ENCODE data around the gene SLC25A39.
"Not testable (repeated sequence)": the region's sequence is repeated elsewhere in the genome, so short reads cannot be mapped to it uniquely, and the experiment has no call there.

The SLC25A39 gene

GRCh38 chr17:44338702-44339101 lies 14.1 kb upstream of the SLC25A39 start:
- DNase-seq (ENCODE audit: low read depth in 2 of 2) = no peak
- TF ChIP-seq, protein P1, sequence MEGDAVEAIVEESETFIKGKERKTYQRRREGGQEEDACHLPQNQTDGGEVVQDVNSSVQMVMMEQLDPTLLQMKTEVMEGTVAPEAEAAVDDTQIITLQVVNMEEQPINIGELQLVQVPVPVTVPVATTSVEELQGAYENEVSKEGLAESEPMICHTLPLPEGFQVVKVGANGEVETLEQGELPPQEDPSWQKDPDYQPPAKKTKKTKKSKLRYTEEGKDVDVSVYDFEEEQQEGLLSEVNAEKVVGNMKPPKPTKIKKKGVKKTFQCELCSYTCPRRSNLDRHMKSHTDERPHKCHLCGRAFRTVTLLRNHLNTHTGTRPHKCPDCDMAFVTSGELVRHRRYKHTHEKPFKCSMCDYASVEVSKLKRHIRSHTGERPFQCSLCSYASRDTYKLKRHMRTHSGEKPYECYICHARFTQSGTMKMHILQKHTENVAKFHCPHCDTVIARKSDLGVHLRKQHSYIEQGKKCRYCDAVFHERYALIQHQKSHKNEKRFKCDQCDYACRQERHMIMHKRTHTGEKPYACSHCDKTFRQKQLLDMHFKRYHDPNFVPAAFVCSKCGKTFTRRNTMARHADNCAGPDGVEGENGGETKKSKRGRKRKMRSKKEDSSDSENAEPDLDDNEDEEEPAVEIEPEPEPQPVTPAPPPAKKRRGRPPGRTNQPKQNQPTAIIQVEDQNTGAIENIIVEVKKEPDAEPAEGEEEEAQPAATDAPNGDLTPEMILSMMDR (IDR thresholded peaks at IDR 0.05; ENCODE audit: low read depth, low read length) = no peak
- H3K4me3 ChIP-seq (replicated peaks in 1 of 2; ENCODE audit: low read depth in 2 of 2, low read length in 2 of 2) = no peak overlapping the region

GRCh38 chr17:44335968-44336367 lies 11.3 kb upstream of the SLC25A39 start:
- TF ChIP-seq, protein P1 (IDR thresholded peaks at IDR 0.05; ENCODE audit: low read depth, low read length) = no peak
- no peak overlapping the region for H3K4me3 ChIP-seq (replicated peaks in 1 of 2; ENCODE audit: low read depth in 2 of 2, low read length in 2 of 2)
- DNase-seq (ENCODE audit: low read depth in 2 of 2) = no peak

GRCh38 chr17:44335564-44335963 lies 10.9 kb upstream of the SLC25A39 start:
- no peak overlapping the region for H3K4me3 ChIP-seq (replicated peaks in 1 of 2; ENCODE audit: low read depth in 2 of 2, low read length in 2 of 2)
- DNase-seq (ENCODE audit: low read depth in 2 of 2) = no peak
- TF ChIP-seq, protein P1 (IDR thresholded peaks at IDR 0.05; ENCODE audit: low read depth, low read length) = no peak

DNA sequence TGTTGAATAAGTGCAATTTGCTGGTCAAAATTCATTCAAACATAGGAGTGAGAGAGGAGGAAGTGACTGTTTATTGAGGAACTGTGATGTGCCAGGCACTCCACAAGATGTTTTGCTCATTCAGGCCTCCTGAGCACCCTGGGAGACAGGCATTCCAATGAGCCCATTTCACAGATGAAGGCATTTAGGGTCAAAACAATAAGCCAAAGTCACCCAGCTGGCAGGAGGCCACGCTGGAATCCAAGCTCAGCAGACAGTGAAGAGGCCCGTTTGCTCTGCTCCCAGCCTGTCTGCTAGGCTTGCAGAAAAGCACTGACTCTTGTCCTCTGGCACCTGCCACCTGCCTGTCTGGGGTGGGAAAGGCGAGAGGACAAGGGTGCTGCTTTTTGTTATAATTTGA lies 10.1 kb upstream of the SLC25A39 start:
- no peak for DNase-seq (ENCODE audit: low read depth in 2 of 2)
- no peak overlapping the region for H3K4me3 ChIP-seq (replicated peaks in 1 of 2; ENCODE audit: low read depth in 2 of 2, low read length in 2 of 2)
- TF ChIP-seq, protein P1 (IDR thresholded peaks at IDR 0.05; ENCODE audit: low read depth, low read length) = no peak

DNA sequence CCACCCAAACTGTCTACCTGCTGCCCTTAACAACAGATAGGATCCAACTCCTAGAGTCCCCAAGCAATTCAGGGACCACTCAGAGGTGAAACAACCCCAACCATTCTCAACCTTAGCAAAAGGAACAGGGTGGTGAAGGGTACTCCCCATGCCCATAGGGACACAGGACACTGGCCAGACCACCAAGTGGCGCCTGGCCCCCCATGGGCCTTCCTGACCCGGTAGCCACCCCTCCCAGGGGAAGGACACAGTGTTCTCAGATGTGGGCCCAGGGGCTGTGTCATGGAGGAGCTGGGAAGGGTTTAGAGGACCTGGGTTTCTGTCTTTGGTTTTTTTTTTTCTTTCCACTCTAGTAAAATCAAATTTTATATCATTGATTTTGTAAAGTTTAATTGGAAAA lies 9.7 kb upstream of the SLC25A39 start:
- no peak overlapping the region for H3K4me3 ChIP-seq (replicated peaks in 1 of 2; ENCODE audit: low read depth in 2 of 2, low read length in 2 of 2)
- TF ChIP-seq, protein P1 (IDR thresholded peaks at IDR 0.05; ENCODE audit: low read depth, low read length) = no peak
- no peak for DNase-seq (ENCODE audit: low read depth in 2 of 2)

DNA sequence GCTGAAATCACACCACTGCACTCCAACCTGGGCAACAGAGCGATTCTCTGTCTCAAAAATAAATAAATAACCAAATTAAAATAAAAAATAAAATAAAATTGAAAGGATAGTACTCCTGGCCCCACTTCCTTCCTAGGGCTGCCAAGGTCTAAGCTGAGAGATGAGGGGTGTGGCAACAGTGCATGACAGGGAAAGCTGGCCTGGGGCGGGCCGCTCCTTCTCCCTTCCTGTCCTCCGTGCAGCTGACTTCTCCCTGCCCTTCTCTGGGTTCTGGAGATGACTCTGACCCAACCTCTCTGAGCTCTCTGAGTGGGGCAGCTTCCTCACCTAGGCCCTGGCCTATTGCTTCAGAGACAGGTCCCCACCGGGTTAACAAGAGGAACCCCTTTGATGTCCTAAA lies 8.7 kb upstream of the SLC25A39 start:
- TF ChIP-seq, protein P1 (IDR thresholded peaks at IDR 0.05; ENCODE audit: low read depth, low read length) = no peak
- DNase-seq (ENCODE audit: low read depth in 2 of 2) = no peak
- no peak overlapping the region for H3K4me3 ChIP-seq (replicated peaks in 1 of 2; ENCODE audit: low read depth in 2 of 2, low read length in 2 of 2)

- no peak overlapping the region for H3K4me3 ChIP-seq (replicated peaks in 1 of 2; ENCODE audit: low read depth in 2 of 2, low read length in 2 of 2)
- peak; percentile 77 to 83 for DNase-seq (ENCODE audit: low read depth in 2 of 2)
- TF ChIP-seq, protein P1 (IDR thresholded peaks at IDR 0.05; ENCODE audit: low read depth, low read length) = peak; percentile 72
These were observed 6.7 kb upstream of the SLC25A39 start for GRCh38 chr17:44331249-44331760.

- not testable (repeated sequence) for H3K4me3 ChIP-seq (replicated peaks in 1 of 2; ENCODE audit: low read depth in 2 of 2, low read length in 2 of 2); DNase-seq (ENCODE audit: low read depth in 2 of 2)
These were observed 5.6 kb upstream of the SLC25A39 start for GRCh38 chr17:44330263-44330662.

- not testable (repeated sequence) for DNase-seq (ENCODE audit: low read depth in 2 of 2); H3K4me3 ChIP-seq (replicated peaks in 1 of 2; ENCODE audit: low read depth in 2 of 2, low read length in 2 of 2)
These were observed 4.9 kb upstream of the SLC25A39 start for GRCh38 chr17:44329516-44329915.

Measured in cardiac fibroblast (primary cell).